Measurements from ENCODE around the gene MYL4.
"Not testable (repeated sequence)": the region's sequence is repeated elsewhere in the genome, so short reads cannot be mapped to it uniquely, and the experiment has no call there.

MYL4 gene

GRCh38 chr17:47221154-47221553, 12.0 kb downstream of the MYL4 start:
- DNase-seq (ENCODE audit: low read depth), result no peak

- no peak for DNase-seq (ENCODE audit: low read depth)
Observed at GRCh38 chr17:47222047-47222446, 12.9 kb downstream of the MYL4 start.

DNA sequence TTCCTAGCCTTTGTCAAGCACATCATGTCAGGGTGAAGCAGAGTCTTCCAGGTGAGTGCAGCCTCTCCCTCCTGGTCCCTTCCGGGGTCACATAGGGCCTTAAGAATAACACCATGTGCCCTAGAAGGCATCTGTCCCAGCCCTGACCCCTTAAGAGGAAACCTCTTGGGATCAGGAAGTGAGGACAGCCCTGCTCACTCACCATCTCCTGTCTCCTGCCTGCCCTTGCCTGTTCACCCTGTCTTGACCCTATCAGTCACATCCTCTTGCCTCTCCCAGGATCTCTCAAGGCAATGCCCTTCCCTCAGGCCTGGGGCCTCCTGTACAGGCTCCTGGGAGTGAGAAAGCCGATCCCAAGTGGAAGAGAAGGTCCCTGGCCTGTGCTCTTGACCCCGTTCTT, 13.9 kb downstream of the MYL4 start:
- DNase-seq (ENCODE audit: low read depth), result no peak

DNA sequence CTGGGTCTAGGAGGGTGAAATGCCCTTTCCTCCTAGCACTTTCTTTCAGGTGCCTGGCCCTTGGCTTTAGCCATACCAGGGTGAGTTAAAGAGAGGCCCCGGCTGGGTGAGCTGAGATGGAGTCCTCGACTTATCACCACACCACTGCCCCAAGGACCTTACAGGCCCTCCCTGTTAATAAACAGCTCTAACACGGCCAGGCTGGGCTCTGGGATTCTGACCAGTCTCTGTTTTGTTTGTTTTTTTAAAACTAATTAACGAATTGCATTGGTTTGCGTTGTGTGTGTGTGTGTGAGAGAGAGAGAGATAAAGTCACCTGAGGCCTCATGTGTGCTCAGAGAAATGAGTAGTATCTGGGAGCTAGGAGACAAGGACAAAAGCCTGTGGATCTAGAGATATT, 14.3 kb downstream of the MYL4 start:
- DNase-seq (ENCODE audit: low read depth), result no peak

DNA sequence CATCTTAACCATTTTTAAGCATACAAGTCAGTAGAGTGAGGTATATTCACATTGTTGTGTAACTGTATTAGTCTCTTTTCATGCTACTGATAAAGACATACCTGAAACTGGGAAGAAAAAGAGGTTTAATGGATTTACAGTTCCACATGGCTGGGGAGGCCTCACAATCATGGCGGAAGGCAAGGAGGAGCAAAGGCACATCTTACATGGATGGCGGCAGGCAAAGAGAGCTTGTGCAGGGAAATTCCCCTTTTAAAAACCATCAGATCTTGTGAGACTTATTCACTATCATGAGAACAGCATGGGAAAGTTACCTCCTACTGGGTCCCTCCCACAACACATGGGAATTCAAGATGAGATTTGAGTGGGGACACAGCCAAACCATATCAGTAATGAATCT, 14.9 kb downstream of the MYL4 start:
- not testable (repeated sequence) for DNase-seq (ENCODE audit: low read depth)

DNA sequence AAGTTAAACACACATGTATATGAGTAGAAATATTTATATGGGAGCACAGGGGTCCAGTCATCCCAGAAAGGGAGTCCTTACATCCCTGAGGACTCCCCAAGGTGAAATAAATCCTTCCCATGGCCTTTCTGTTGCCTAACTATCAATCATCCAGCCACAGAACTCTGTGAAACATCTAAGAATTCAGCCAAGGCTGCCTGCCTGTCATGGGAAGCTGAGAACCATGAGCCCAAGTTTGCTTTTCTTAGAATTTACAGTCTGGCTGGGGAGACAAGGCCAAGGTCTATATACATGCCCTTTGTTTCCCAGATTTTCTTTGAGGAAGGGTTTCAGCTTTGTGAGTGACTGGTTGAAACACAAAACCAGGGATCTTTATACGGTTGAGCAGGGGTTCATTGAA, 15.8 kb downstream of the MYL4 start:
- DNase-seq (ENCODE audit: low read depth), result peak; percentile 83

- DNase-seq (ENCODE audit: low read depth), result peak; percentile 84
Observed at GRCh38 chr17:47225436-47225858, 16.3 kb downstream of the MYL4 start.

GRCh38 chr17:47225911-47226688, 17.0 kb downstream of the MYL4 start:
- no peak for DNase-seq (ENCODE audit: low read depth)

DNA sequence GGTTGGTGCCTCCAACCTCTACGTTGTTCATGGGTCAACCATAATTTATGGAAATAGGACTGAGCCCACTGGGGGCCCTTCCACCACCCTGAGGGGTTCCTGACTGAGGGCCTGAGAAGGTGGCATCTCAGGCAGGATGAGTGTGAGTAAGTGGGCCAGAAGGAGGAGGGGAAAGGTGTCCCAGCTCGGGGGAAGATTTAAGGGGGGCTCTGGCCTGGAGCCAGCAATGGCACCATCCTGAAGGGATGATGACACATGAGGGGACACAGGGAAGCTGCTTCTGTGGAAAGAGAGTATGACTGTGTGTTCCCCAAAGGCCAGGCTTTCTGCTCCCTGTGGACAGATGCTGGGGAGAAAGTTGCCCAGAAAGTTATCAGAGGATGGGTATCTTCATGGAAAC, 18.7 kb downstream of the MYL4 start:
- DNase-seq (ENCODE audit: low read depth), result no peak

DNA sequence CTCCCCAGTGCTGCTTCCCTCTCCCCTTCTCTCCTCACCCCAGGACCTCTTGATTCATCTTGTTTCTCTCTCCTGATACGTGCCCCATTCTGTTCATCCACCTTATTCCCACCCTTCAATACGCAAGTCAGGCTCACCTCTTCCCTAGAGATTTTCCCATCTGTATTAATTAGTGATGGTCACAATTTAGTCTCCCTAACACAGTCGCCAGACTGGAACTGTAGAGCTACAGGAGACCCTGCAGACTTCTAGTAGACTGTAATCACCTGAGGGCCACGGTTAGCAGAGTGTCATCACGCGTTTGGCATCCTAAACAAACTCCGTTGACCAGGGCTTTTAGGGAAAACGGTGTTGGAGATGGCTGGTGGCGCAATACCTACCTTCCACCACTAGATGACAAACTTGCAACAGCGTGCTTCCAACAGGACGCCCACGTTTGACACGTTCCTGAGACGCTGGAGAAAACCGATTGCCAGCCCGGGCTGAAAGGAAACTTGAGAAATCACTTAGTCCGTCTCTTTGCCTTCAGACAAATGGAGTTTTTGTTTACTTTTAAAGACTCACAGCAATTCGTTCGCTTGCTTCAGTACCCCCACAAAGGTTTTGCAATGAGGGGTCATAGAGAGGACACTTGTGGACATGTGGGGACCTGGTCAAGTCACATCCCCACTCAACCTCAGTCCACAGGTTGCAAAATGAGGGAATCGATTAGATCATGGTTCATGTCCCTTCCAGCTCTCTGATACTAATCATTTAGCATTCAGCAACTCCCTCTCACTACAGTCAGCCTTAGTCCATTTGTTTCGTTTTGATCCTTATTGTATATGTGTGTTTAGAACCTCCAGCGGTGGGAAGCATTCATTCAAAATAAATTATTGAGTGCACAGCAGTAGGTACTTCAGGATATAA, 20.6 kb downstream of the MYL4 start:
- peak; percentile 94 for DNase-seq (ENCODE audit: low read depth)

GRCh38 chr17:47230864-47231263, 21.7 kb downstream of the MYL4 start:
- DNase-seq (ENCODE audit: low read depth), result no peak

DNA sequence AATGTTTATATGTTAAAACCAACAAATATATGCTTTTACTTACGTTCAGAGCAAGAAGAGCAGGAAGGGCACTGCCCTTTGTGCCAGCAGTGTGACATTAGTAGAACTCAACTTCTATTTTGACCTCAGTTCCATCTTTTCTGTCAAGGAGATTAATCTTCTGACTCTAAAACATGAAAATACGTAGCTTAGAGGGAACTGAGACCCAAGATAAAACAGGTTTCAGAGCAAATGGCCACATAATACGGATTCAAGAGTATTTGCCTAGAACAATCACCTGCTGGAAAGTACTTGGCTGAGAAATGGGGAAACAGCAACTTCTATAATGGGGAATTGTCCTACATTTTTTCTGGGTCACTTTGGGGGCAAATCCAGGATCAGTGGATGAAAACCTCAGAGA, 22.2 kb downstream of the MYL4 start:
- DNase-seq (ENCODE audit: low read depth), result no peak

DNA sequence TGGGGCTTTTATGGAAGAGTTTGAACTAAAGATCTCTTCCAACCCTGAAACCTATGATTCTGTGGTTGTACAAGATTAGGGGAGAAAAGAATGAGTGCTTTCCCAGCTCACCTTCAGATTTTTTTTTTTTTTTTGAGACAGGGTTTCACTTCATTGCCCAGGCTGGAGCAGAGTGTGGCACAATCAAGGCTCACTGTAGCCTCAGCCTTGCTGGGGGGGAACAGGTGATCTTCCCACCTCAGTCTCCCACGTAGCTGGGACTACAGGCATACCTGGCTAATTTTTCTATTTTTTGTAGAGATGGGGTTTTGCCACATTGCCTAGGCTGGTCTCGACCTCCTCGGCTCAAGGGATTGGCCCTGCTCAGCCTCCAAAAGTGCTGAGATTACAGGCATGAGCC, 22.7 kb downstream of the MYL4 start:
- DNase-seq (ENCODE audit: low read depth), result no peak

GRCh38 chr17:47232465-47232864, 23.3 kb downstream of the MYL4 start:
- DNase-seq (ENCODE audit: low read depth), result no peak

DNA sequence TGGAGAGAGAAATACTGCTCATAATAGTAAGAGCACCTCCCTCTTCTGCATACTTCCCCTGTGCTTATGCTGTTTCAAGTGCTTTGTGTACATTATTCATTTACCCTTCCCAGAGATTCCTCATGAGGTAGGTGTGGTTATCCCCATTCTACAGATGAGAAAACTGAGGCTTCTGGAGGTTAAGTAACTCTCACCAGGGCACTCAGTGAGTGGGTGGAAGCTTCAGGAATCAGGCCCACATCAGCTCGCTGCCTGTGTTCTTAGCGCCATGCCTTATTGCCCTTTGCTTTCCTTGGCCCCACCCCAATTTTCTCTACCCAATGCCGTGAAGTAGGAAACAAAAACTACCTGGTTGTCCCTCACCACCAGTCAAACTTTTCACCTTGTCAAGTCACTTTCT, 26.4 kb downstream of the MYL4 start:
- no peak for DNase-seq (ENCODE audit: low read depth)

DNA sequence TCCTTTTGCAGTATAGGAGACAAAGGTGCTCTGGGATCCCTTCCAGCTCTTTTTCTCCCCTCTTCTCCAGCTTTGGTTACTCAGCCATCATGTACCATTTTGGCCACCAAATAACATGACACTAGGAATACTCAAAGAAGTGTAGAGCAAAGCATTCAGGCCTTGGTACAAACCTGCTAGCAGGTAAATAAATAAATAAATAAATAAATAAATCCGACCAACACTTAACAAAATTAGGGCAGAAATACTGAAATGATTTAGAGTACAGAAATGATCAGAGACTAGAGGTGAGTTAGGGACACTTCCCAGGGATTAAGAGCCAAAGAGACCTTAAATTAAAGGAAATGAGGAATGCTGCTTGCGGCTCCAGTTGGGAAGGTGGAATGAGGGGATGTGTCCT, 26.8 kb downstream of the MYL4 start:
- DNase-seq (ENCODE audit: low read depth), result no peak

- no peak for DNase-seq (ENCODE audit: low read depth)
Observed at GRCh38 chr17:47237841-47238240, 28.7 kb downstream of the MYL4 start.

DNA sequence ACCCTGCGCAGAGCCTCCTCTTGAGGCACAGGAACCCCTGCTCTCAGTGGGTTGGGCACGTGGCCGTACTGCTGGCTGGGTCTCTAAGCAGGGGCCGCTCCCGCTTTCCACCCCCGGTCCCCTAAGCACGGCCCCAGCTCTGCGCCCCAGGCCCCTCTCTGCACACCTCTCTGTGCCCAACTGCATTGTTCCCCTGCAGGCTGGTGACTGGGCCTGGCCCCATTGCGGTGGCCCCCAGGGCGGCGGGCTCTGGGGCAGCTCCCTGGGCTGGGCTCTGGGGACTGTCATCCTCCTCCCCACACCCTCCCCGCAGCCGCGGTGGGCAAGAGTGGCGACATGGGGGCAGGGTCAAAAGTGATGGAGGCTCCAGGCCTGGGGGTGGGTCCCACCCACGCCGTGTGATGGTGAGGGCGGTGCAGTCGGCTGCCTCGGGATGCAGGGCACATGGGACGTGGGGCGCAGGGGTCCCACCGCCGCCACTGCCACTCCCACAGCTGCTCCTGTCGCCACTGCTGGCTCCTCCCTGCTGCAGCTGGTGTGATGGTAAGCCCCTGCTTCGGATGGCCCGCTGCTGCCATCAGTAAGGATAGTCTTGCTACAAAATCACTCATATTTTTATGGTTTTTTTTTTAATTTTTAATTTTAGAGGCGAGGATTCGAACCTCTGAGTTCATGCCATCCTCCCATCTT, 29.3 kb downstream of the MYL4 start:
- no peak for DNase-seq (ENCODE audit: low read depth)

DNA sequence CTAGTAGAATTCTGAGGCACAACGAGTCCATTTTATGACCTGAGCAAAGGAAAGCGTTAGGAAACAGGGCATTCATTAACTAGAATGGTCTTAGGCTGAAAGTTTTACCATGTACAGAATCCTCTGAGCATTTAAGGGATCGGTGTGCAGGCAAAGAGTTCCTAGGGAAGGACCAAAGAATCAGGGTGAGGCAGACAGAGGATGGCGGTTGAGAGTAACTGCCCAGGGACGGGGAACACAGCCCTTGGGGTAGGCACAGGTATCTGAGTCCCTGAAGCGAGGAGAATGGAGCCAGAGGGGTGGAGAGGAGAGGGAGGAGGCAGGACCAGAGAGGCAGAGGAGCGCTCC, 30.4 kb downstream of the MYL4 start:
- DNase-seq (ENCODE audit: low read depth), result no peak

DNA sequence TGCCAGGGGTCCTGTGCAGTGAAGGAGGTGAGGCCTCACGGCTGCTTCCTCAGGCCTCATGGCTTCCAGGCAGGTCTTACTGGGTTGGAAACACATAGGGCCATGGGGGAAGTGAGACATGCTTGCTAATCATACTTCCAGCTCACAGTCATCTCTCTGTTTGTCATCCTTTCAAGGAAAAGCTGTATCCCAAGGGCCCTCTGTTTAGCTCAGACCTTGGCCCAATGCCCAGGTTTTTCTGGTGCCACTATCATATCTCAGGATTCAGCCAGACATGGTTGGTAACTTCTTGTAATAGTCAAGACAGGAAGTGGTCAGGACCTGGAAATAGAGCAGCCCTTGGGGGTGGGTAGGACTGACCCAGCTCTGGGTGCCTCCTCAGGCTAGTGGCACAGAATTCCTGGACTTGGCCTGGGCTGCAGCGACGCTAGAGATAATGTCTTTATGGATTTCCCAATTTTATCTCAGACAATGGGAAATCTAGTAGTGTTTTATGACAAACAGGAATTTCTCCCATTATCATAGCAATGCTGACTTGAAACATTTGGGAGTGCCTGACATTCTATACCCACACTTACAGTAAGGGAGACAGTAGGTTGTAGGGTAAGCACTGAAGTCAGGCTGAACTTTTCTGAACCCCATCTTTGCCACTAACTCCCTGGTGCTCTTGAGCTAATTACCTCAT, 31.0 kb downstream of the MYL4 start:
- DNase-seq (ENCODE audit: low read depth), result peak; percentile 99

- DNase-seq (ENCODE audit: low read depth), result no peak
Observed at GRCh38 chr17:47240806-47241205, 31.7 kb downstream of the MYL4 start.

DNA sequence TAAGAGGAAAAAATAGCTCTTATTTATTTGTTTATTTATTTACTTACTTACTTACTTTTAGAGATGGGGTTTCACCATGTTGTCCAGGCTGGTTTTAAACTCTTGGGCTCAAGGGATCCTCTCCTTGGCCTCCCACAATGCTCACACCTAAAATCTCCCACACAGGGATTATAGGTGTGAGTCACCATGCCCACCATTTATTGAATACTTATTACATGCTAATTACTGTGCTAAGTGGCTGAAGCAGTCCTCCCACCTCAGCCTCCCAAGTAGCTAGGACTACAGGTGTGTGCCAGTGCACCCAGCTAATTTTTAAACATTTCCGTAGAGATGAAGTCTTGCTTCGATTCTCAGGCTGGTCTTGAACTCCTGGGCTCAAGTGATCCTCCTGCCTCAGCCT, 33.5 kb downstream of the MYL4 start:
- no peak for DNase-seq (ENCODE audit: low read depth)

All from amniotic epithelial cell (primary cell).